Epithelial cell of alveolus of lung (primary cell): Measurements from ENCODE around the gene USP17L10. TPM values are rescaled to one million over a fixed set of nuclear protein-coding genes. Genes with fewer than 3 reads are reported as not detected.

Experiments
- total RNA-seq: library from RNA; depleted of rRNA; stranded (reverse); fragments of >200 nt; gene quantifications from 2 replicates; pipeline ENCODE4 v1.2.1, GENCODE V29; 2015

Gene USP17L10
- total RNA-seq = not detected in 2 replicates

GRCh38 chr4:9210357-9210756 lies at the start of gene USP17L10:
TSS of gene USP17L10 (plus strand) at chr4:9210657. CDS start at chr4:9210657, 0 bp downstream.

GRCh38 chr4:9169791-9170459 lies 40.5 kb upstream of the USP17L10 start, which contains the start of gene FAM90A26:
TSS of gene FAM90A26 (plus strand) at chr4:9170409. CDS start at chr4:9173173, 2,764 bp downstream.

GRCh38 chr4:9215105-9215504 lies 4.6 kb downstream of the USP17L10 start, which contains the start of gene USP17L11:
TSS of gene USP17L11 (plus strand) at chr4:9215405. CDS start at chr4:9215405, 0 bp downstream.

GRCh38 chr4:9219852-9220251 lies 9.4 kb downstream of the USP17L10 start, which contains the start of gene USP17L12:
TSS of gene USP17L12 (plus strand) at chr4:9220152. CDS start at chr4:9220152, 0 bp downstream.

GRCh38 chr4:9224596-9224995 lies 14.1 kb downstream of the USP17L10 start, which contains the start of gene USP17L13:
TSS of gene USP17L13 (plus strand) at chr4:9224896. CDS start at chr4:9224896, 0 bp downstream.

GRCh38 chr4:9234085-9234484 lies 23.6 kb downstream of the USP17L10 start, which contains the start of gene USP17L15:
TSS of gene USP17L15 (plus strand) at chr4:9234385. CDS start at chr4:9234385, 0 bp downstream.

GRCh38 chr4:9243579-9243978 lies 33.1 kb downstream of the USP17L10 start, which contains the start of gene USP17L17:
TSS of gene USP17L17 (plus strand) at chr4:9243879. CDS start at chr4:9243879, 0 bp downstream.

GRCh38 chr4:9247953-9248680 lies 37.7 kb downstream of the USP17L10 start, which contains the start of gene USP17L18:
TSS of gene USP17L18 (plus strand) at chr4:9248630. CDS start at chr4:9248630, 0 bp downstream.

GRCh38 chr4:9253078-9253477 lies 42.6 kb downstream of the USP17L10 start, which contains the start of gene USP17L19:
TSS of gene USP17L19 (plus strand) at chr4:9253378. CDS start at chr4:9253378, 0 bp downstream.

GRCh38 chr4:9257824-9258223 lies 47.4 kb downstream of the USP17L10 start, which contains the start of gene USP17L20:
TSS of gene USP17L20 (plus strand) at chr4:9258124. CDS start at chr4:9258124, 0 bp downstream.

Other genes with a start within 250 kb of the USP17L10 start
- not detected in 2 replicates for gene FAM90A26, start 40.2 kb upstream of the USP17L10 start, total RNA-seq
- not detected in 2 replicates for gene USP17L11, start 4.7 kb downstream of the USP17L10 start, total RNA-seq
- not detected in 2 replicates for gene USP17L12, start 9.5 kb downstream of the USP17L10 start, total RNA-seq
- not detected in 2 replicates for gene USP17L13, start 14.2 kb downstream of the USP17L10 start, total RNA-seq
- gene USP17L15, start 23.7 kb downstream of the USP17L10 start, total RNA-seq = not detected in 2 replicates
- not detected in 2 replicates for gene USP17L17, start 33.2 kb downstream of the USP17L10 start, total RNA-seq
- not detected in 2 replicates for gene USP17L18, start 38.0 kb downstream of the USP17L10 start, total RNA-seq
- not detected in 2 replicates for gene USP17L19, start 42.7 kb downstream of the USP17L10 start, total RNA-seq
- gene USP17L20, start 47.5 kb downstream of the USP17L10 start, total RNA-seq = not detected in 2 replicates
- gene USP17L21, start 52.2 kb downstream of the USP17L10 start, total RNA-seq = not detected in 2 replicates
- not detected in 2 replicates for gene USP17L22, start 57.0 kb downstream of the USP17L10 start, total RNA-seq
- gene USP17L24, start 114.5 kb downstream of the USP17L10 start, total RNA-seq = not detected in 2 replicates
- gene USP17L25, start 119.3 kb downstream of the USP17L10 start, total RNA-seq = not detected in 2 replicates
- gene USP17L26, start 124.0 kb downstream of the USP17L10 start, total RNA-seq = not detected in 2 replicates
- gene USP17L5, start 128.7 kb downstream of the USP17L10 start, total RNA-seq = not detected in 2 replicates
- not detected in 2 replicates for gene USP17L27, start 133.5 kb downstream of the USP17L10 start, total RNA-seq
- gene USP17L28, start 138.2 kb downstream of the USP17L10 start, total RNA-seq = not detected in 2 replicates
- gene USP17L29, start 143.0 kb downstream of the USP17L10 start, total RNA-seq = not detected in 2 replicates
- not detected in 2 replicates for gene USP17L30, start 152.5 kb downstream of the USP17L10 start, total RNA-seq
- not detected in 2 replicates for gene DEFB131A, start 233.8 kb downstream of the USP17L10 start, total RNA-seq